ENCODE data around the gene RGS3.
A peak's percentile ranks its signal among the peaks of the same experiment; 100 is the strongest.

The RGS3 gene

GRCh38 chr9:113522419-113522818, 58.9 kb downstream of the RGS3 start:
- Histone ChIP-seq H3K79me1 (replicated peaks; ENCODE audit: low read length, poor library complexity, severe bottlenecking) (peaks cover 19% of the 10 kb centered on the region), H3K18ac (ENCODE audit: low read depth in 1 of 2, low read length in 2 of 2) (no peak overlapping the region), H3K4ac (ENCODE audit: low read depth in 1 of 2, low read length in 2 of 2) (no peak overlapping the region)

GRCh38 chr9:113522858-113523257, 59.3 kb downstream of the RGS3 start:
- Histone ChIP-seq H3K79me1 (replicated peaks; ENCODE audit: low read length, poor library complexity, severe bottlenecking) (peaks cover 18% of the 10 kb centered on the region), H3K18ac (ENCODE audit: low read depth in 1 of 2, low read length in 2 of 2) (no peak overlapping the region), H2AK5ac (ENCODE audit: low read length, severe bottlenecking) (peak overlapping the region; percentile 10), H3K4ac (ENCODE audit: low read depth in 1 of 2, low read length in 2 of 2) (no peak overlapping the region), H2BK12ac (ENCODE audit: low read length in 2 of 2) (no peak overlapping the region), H2BK120ac (ENCODE audit: low read depth, low read length) (no peak overlapping the region), H3K27me3 (ENCODE audit: control insufficient read depth in 1 of 2, insufficient read depth in 1 of 2, low read length in 2 of 2) (peaks cover 0 to 18% of the 10 kb centered on the region in 2 experiments), H3K4me1 (ENCODE audit: control insufficient read depth, insufficient read depth, low read depth, low read length) (peaks cover 31% of the 10 kb centered on the region), H4K8ac (ENCODE audit: low read length) (no peak overlapping the region), H2BK15ac (ENCODE audit: low read depth, poor library complexity, severe bottlenecking) (no peak overlapping the region), H3K9me3 (ENCODE audit: control insufficient read depth, low read length) (no peaks in the 10 kb centered on the region), H4K91ac (ENCODE audit: low read length) (peak overlapping the region; percentile 1), H3K23ac (ENCODE audit: low read length in 2 of 2) (no peak overlapping the region), H2BK5ac (ENCODE audit: low read depth, low read length, poor library complexity, severe bottlenecking) (no peak overlapping the region), H3K4me2 (ENCODE audit: low read length, poor library complexity, severe bottlenecking) (no peak overlapping the region), H2AFZ (ENCODE audit: low read depth, low read length) (no peak overlapping the region), H3K4me3 (ENCODE audit: insufficient read depth in 1 of 2, low read depth in 1 of 2, low read length in 2 of 2) (no peak overlapping the region), H3K9ac (ENCODE audit: low read length) (no peak overlapping the region), H3K36me3 (ENCODE audit: control insufficient read depth in 1 of 2, insufficient read depth in 2 of 2, low read depth in 1 of 2, low read length in 2 of 2) (peaks cover 0 to 20% of the 10 kb centered on the region in 2 experiments), H3K27ac (ENCODE audit: low read length, poor library complexity, severe bottlenecking) (no peak overlapping the region), H3K14ac (ENCODE audit: low read length in 2 of 2) (no peak overlapping the region)
- WGBS = 99% methylated on average over 8 of the region's 8 CpGs
- DNase-seq = no peak

More at GRCh38 chr9:113522419-113522818, 58.9 kb downstream of the RGS3 start:
- Histone ChIP-seq H3K36me3 (ENCODE audit: control insufficient read depth in 1 of 2, insufficient read depth in 2 of 2, low read depth in 1 of 2, low read length in 2 of 2) (peaks cover 0 to 20% of the 10 kb centered on the region in 2 experiments), H4K91ac (ENCODE audit: low read length) (peak overlapping the region; percentile 1), H3K4me3 (ENCODE audit: insufficient read depth in 1 of 2, low read depth in 1 of 2, low read length in 2 of 2) (no peak overlapping the region), H3K4me2 (ENCODE audit: low read length, poor library complexity, severe bottlenecking) (no peak overlapping the region), H3K27ac (ENCODE audit: low read length, poor library complexity, severe bottlenecking) (no peak overlapping the region), H2BK5ac (ENCODE audit: low read depth, low read length, poor library complexity, severe bottlenecking) (no peak overlapping the region), H2BK15ac (ENCODE audit: low read depth, poor library complexity, severe bottlenecking) (no peak overlapping the region), H3K9ac (ENCODE audit: low read length) (no peak overlapping the region), H2AFZ (ENCODE audit: low read depth, low read length) (no peak overlapping the region), H2AK5ac (ENCODE audit: low read length, severe bottlenecking) (no peak overlapping the region), H3K4me1 (ENCODE audit: control insufficient read depth, insufficient read depth, low read depth, low read length) (peaks cover 32% of the 10 kb centered on the region), H2BK12ac (ENCODE audit: low read length in 2 of 2) (no peak overlapping the region), H4K8ac (ENCODE audit: low read length) (no peak overlapping the region), H3K23ac (ENCODE audit: low read length in 2 of 2) (no peak overlapping the region), H3K14ac (ENCODE audit: low read length in 2 of 2) (no peak overlapping the region), H3K9me3 (ENCODE audit: control insufficient read depth, low read length) (no peaks in the 10 kb centered on the region), H3K27me3 (ENCODE audit: control insufficient read depth in 1 of 2, insufficient read depth in 1 of 2, low read length in 2 of 2) (peaks cover 0 to 13% of the 10 kb centered on the region in 2 experiments), H2BK120ac (ENCODE audit: low read depth, low read length) (no peak overlapping the region)
- DNase-seq = no peak
- whole genome bisulfite sequencing = 97% methylated on average over 1 of the region's 1 CpG

DNA sequence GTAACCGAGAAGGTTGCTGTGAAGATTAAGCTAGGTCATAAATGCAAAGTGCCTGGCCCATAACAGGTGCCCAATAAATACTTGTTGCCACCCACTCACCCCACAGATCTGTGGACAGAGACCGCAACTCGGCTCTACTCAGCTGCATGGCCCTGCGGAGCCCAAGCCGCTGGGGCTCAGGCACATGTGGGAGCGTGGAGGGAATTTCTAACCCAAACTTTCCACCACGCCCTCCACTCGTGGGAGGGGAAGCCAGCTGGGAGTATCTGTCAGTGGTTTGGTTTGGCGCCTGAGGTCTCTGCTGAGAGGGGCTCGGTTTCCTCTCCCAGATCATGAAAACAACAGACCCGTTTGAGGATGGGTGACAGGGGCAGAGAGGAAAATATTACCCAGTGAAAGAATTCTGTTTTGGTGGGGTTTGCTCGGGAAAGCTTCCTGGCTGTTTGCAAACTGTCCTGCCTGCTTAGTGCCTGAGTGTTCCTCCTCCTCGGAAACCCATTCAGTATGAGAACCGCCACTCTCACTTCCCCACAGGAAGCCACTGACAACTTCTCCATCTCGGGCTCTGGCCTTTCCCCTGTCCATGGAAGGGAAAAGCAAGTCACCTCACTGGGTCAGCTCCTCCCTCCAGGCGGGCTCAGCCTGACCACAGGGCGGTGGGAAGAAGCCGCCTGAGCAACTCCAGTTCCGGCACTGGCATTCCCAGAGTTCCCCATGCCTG, 60.1 kb downstream of the RGS3 start:
- peak overlapping the region; percentile 44 for H2BK15ac ChIP-seq (ENCODE audit: low read depth, poor library complexity, severe bottlenecking)
- H3K14ac ChIP-seq (ENCODE audit: low read length in 2 of 2) = peak overlapping the region in 1 of 2 experiments; percentile 75
- H4K91ac ChIP-seq (ENCODE audit: low read length) = peak overlapping the region; percentile 63
- H3K79me1 ChIP-seq (replicated peaks; ENCODE audit: low read length, poor library complexity, severe bottlenecking) = peaks cover 15% of the 10 kb centered on the region
- peak; percentile 40 for DNase-seq
- H3K18ac ChIP-seq (ENCODE audit: low read depth in 1 of 2, low read length in 2 of 2) = no peak overlapping the region
- H3K27ac ChIP-seq (ENCODE audit: low read length, poor library complexity, severe bottlenecking) = no peak overlapping the region
- peak overlapping the region; percentile 20 to 36 for H3K4ac ChIP-seq (ENCODE audit: low read depth in 1 of 2, low read length in 2 of 2)
- H2AFZ ChIP-seq (ENCODE audit: low read depth, low read length) = no peak overlapping the region
- peak overlapping the region; percentile 9 for H3K9ac ChIP-seq (ENCODE audit: low read length)
- no peak overlapping the region for H3K23ac ChIP-seq (ENCODE audit: low read length in 2 of 2)
- no peak overlapping the region for H2BK5ac ChIP-seq (ENCODE audit: low read depth, low read length, poor library complexity, severe bottlenecking)
- peaks cover 0 to 27% of the 10 kb centered on the region in 2 experiments for H3K36me3 ChIP-seq (ENCODE audit: control insufficient read depth in 1 of 2, insufficient read depth in 2 of 2, low read depth in 1 of 2, low read length in 2 of 2)
- peaks cover 26% of the 10 kb centered on the region for H3K4me1 ChIP-seq (ENCODE audit: control insufficient read depth, insufficient read depth, low read depth, low read length)
- peak overlapping the region; percentile 11 to 29 for H2BK12ac ChIP-seq (ENCODE audit: low read length in 2 of 2)
- H2BK120ac ChIP-seq (ENCODE audit: low read depth, low read length) = no peak overlapping the region
- H3K27me3 ChIP-seq (ENCODE audit: control insufficient read depth in 1 of 2, insufficient read depth in 1 of 2, low read length in 2 of 2) = peaks cover 0 to 25% of the 10 kb centered on the region in 2 experiments
- no peak overlapping the region for H2AK5ac ChIP-seq (ENCODE audit: low read length, severe bottlenecking)
- no peak overlapping the region for H3K4me3 ChIP-seq (ENCODE audit: insufficient read depth in 1 of 2, low read depth in 1 of 2, low read length in 2 of 2)
- no peaks in the 10 kb centered on the region for H3K9me3 ChIP-seq (ENCODE audit: control insufficient read depth, low read length)
- peak overlapping the region; percentile 78 for H4K8ac ChIP-seq (ENCODE audit: low read length)
- 74% methylated on average over 19 of the region's 19 CpGs for WGBS
- no peak overlapping the region for H3K4me2 ChIP-seq (ENCODE audit: low read length, poor library complexity, severe bottlenecking)

DNA sequence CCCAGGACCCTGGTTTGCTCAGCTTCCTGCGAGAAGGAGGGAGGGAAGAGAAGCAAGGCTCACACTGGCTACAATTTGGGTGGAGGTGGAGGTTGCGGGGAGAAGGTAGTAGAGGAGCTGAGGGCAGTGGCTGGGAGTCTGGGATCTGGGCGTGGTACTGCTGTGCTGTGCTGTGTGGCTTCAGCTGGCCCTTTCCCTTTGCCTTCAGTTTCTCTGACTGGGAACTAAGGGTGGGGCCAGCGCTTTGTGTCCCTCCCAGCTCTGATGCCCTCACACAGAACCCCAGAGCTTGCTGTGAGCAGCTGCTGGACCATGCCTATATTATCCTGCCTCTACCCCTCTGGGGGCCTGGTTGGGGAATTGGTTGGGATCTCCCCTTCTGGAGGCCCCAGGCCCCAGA, 60.9 kb downstream of the RGS3 start:
- Histone ChIP-seq H3K36me3 (ENCODE audit: control insufficient read depth in 1 of 2, insufficient read depth in 2 of 2, low read depth in 1 of 2, low read length in 2 of 2) (peaks cover 0 to 34% of the 10 kb centered on the region in 2 experiments), H2BK5ac (ENCODE audit: low read depth, low read length, poor library complexity, severe bottlenecking) (no peak overlapping the region), H3K14ac (ENCODE audit: low read length in 2 of 2) (peak overlapping the region in 1 of 2 experiments; percentile 22), H2BK12ac (ENCODE audit: low read length in 2 of 2) (peak overlapping the region in 1 of 2 experiments; percentile 29), H3K23ac (ENCODE audit: low read length in 2 of 2) (no peak overlapping the region), H3K4me2 (ENCODE audit: low read length, poor library complexity, severe bottlenecking) (no peak overlapping the region), H3K9me3 (ENCODE audit: control insufficient read depth, low read length) (no peaks in the 10 kb centered on the region), H3K4ac (ENCODE audit: low read depth in 1 of 2, low read length in 2 of 2) (peak overlapping the region in 1 of 2 experiments; percentile 36), H3K27ac (ENCODE audit: low read length, poor library complexity, severe bottlenecking) (no peak overlapping the region), H3K4me3 (ENCODE audit: insufficient read depth in 1 of 2, low read depth in 1 of 2, low read length in 2 of 2) (no peak overlapping the region), H3K9ac (ENCODE audit: low read length) (no peak overlapping the region), H4K8ac (ENCODE audit: low read length) (peak overlapping the region; percentile 78), H3K79me1 (replicated peaks; ENCODE audit: low read length, poor library complexity, severe bottlenecking) (peaks cover 15% of the 10 kb centered on the region), H3K18ac (ENCODE audit: low read depth in 1 of 2, low read length in 2 of 2) (peak overlapping the region; percentile 14 to 58), H2BK120ac (ENCODE audit: low read depth, low read length) (no peak overlapping the region), H2AFZ (ENCODE audit: low read depth, low read length) (no peak overlapping the region), H2AK5ac (ENCODE audit: low read length, severe bottlenecking) (peak overlapping the region; percentile 41), H3K4me1 (ENCODE audit: control insufficient read depth, insufficient read depth, low read depth, low read length) (peaks cover 23% of the 10 kb centered on the region), H3K27me3 (ENCODE audit: control insufficient read depth in 1 of 2, insufficient read depth in 1 of 2, low read length in 2 of 2) (peaks cover 0 to 33% of the 10 kb centered on the region in 2 experiments), H4K91ac (ENCODE audit: low read length) (peak overlapping the region; percentile 63), H2BK15ac (ENCODE audit: low read depth, poor library complexity, severe bottlenecking) (no peak overlapping the region)
- DNase-seq = no peak
- 90% methylated on average over 3 of the region's 4 CpGs for WGBS

Measured in mesenchymal stem cell (in vitro differentiated cells and primary cell).